NCI-H187 (cell line): ENCODE data around the gene MS4A10.
"Not testable (repeated sequence)": the region's sequence is repeated elsewhere in the genome, so short reads cannot be mapped to it uniquely, and the experiment has no call there.

Experiments used
- DNase-seq, 2 experiments: peaks; one replicate each; lab custom pipeline; 2025; lab: John Stamatoyannopoulos, UW

MS4A10 gene

GRCh38 chr11:60786811-60787567 is 1.9 kb downstream of the MS4A10 start:
- no peak for DNase-seq

DNA sequence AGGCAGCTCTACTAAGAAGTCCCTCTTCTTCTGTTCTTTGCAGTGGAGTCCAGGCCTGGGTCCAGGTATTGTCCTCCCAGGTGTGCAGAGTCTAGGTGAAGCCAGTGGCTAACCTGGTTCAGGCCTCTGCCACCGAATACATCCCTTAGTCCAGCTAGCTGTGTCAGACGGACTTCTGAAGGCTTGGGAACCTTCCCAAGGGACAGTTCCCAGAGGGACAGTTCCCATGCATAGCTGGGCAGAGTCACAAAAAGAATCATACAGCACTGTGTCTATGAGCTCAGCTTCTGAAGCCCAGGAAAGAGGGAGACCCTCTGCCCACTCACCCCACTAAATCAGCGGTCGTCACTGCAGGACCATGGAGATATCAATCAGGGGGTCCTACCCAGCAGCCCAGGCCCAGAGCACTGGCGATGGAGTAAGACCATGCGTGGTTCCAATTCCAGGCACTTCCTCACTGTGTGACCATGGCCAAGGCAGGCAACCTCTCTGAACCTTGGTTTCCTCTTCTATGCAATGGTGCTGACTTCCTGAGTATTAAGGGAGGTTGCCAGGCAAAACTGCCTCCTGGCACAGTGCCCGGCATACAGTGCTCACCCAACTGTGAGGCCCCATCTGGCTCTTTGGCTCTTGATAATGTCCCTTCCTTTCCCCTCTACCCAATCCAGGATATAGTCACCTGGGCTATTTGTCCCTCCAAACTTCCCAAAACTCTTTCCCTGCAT is 3.4 kb downstream of the MS4A10 start:
- DNase-seq = no peak

- DNase-seq = no peak
These were observed 5.6 kb downstream of the MS4A10 start for GRCh38 chr11:60790726-60791125.

- no peak for DNase-seq
These were observed 6.2 kb downstream of the MS4A10 start for GRCh38 chr11:60791153-60791933.

- no peak for DNase-seq
These were observed 7.4 kb downstream of the MS4A10 start for GRCh38 chr11:60792521-60792920.

DNA sequence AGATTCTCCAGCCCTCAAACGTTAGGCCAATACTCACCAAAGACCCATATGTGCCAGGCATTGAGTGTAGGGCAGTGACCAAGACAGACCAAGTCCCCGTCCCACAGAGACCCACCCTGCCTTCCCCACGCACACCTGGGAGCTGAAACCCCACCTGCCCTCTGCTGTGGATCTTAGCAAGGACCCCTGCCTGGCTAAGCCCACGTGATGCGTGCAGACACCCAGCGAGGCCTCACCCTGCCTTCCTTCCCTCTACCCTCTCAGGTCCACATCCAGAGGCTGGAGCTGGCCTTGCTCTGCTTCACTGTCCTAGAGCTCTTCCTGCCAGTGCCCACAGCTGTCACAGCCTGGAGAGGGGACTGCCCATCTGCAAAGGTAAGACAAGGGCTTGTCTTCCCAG is 10.2 kb downstream of the MS4A10 start:
- DNase-seq = no peak

DNA sequence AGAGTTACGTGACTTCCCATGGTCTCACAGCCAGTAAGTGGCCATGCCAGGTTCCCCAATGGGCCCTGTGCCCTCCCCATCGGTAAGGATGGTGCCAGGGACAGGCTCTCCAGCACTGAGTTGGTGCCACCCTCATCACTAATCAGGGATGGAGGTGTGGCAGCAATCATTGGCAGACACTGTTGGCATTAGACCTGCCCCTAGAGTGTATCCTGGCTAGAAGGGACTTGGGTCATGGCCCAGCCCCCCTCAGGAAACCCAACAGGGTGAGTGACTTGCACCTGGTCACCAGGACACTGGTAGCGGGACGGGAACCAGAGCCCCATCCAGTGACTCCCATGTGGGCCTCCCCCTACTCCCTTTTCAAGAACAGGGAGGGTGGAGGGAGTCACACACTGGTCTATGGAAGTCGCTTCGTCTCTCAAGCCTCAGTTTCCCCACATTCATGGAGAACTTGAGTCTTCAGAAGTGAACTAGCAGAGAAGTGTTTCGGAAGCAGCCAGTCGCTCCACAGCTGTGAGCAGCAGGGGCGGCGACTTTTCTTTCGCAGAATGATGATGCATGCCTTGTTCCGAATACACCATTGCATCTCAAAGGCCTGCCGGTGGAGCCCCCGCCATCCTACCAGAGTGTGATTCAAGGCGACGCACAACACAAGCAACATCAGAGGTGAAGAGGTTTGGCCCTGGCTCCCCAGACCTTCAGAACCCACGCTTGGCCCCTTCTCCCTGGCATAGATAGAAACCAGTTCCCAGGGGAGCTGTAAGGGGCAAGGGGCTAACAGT is 12.9 kb downstream of the MS4A10 start:
- no peak for DNase-seq

DNA sequence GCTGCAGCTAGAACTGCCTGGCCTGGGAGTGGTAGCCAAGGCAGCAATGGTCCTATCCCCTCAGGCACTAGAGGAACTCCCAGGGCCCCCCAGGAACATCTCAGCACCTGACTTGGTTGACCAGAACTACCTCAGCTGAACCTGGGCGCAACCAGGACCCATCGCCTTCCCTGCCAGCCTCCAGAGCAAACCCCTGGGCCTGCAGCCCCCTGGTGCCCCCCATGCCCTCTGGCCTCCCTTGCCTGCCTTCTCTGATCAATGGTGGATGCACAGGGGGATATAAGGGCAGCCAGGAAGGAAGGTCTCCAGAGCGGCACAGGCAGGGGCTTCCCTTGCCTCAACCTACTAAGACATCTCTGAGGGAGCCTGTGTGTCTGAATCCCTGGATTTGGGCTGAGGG is 13.5 kb downstream of the MS4A10 start:
- DNase-seq = no peak

GRCh38 chr11:60801194-60801593 is 16.1 kb downstream of the MS4A10 start:
- no peak for DNase-seq

GRCh38 chr11:60803273-60803936 is 18.3 kb downstream of the MS4A10 start:
- no peak for DNase-seq

DNA sequence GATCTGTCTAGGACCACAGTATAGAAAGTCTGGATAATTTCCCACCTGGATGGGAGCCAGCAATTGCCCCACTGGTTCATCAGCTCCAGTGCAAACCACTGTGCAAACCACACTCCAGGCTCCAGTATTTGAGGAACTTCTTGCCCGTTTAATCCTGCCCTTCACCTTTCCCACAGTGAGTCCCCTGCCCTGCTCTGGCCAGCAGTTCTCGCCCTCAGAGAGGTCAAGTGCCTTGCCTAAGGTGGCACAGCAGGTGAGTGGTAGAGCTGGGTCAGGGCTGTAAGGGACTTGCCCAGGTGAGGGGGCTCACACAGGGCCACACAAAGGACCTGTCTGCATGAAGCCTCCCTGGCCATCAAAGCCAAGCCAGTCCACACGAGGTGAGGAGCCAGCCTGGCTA is 24.1 kb downstream of the MS4A10 start:
- no peak for DNase-seq

DNA sequence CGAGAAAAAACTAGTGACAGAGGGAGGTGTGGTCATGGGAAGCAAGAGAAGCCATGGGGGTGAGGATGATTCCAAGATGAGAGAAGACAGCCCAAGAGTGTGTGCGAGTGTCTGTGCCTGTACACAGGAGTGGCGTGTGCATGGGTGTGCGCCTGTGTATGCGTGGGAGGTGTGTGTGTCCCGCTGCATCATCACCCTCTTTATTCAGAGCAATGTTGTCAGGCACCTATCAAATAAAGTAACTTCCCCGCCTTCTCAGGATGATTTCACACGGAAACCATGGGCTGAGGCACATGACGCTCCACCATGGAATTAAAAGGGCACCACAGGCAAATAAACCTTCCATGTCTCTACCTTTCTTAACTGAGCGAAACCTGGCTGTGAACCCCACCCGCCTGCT is 24.6 kb downstream of the MS4A10 start:
- no peak for DNase-seq

DNA sequence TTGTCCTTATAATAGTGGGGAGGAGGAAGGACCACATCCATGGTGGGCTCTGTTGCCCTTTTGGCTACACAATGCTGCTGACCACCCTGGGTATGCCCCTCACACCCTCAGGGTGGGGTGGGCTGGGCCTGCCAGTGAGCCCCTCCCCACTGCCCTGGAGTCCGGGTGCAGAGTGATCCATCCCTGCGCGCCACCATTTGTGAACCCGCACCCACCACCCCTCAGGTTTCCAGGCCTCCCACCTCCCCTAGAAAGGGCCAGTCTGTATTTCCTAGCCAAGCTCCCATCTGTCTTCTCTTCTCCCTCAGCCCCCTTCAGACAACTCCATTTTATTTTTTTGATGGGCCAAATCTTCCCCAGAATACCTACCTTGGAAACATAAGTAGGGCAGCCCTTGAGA is 25.0 kb downstream of the MS4A10 start:
- DNase-seq = no peak

DNA sequence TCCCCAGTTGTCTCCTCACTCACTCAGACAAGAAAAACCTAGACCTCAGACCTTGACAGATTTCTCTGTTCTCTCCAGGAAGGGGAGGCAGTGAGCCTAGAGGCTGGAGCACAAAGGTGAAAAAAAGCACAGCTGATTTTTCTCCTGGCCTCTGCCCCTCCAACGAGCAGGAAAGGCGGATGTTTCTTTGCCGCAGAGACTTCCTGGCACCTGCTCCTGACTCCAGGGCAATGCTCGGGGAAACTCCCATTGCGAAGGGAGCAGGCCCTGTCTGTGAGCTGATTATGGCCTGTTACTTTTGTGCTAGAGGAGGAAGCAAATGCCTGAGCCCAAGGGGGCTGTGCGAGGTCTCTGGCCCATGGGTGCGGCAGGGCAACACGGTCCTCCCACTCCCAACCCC is 25.4 kb downstream of the MS4A10 start:
- DNase-seq = no peak

GRCh38 chr11:60813324-60813723 is 28.2 kb downstream of the MS4A10 start:
- no peak for DNase-seq

- DNase-seq = no peak
These were observed 29.0 kb downstream of the MS4A10 start for GRCh38 chr11:60814112-60814511.

DNA sequence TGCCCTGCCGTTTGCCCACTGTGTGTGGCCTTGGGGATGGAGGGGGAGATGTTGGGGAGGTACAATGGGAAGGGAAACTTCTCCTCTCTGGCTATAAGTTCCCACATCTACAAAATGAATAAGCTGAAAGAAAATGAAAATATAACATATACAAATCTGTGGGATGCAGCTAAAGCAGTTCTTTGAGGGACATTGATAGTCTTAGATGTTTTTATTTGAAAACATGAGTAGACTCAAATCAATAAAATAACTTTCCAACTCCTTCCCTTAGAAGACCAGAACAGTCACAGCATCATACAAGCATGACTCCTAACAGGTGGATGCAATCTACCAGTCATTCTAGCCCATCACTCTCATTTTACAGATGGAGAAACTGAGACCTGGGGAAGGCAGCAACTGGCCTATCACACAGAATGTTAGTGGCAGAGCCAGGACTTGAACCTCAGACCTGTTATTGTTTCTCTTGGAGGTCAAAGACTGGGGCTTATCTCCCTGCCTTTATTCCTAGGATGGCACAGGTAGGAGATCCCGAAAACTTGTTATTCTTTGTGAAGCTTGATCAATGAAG is 31.5 kb downstream of the MS4A10 start:
- no peak for DNase-seq

DNA sequence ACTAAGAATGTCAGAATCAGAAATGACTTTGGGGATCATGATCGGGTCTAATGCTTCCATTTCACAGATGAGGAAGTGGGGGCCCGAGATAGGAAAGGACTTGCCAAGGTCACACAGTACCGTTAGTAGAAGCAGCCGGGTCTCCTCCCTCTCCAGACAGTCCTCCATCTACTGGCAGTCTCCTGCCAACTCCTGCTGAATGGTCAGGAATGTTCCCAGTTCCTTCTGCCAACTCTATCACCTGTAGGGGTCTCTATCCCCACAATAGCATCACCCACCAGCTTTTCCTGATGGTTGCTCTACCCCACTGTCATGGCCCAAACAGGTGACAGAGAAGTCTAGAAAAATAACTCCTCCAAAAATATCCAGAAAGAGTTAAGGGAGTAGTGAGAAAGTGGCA is 32.9 kb downstream of the MS4A10 start:
- DNase-seq = no peak

GRCh38 chr11:60821827-60822599 is 36.9 kb downstream of the MS4A10 start:
- no peak for DNase-seq

DNA sequence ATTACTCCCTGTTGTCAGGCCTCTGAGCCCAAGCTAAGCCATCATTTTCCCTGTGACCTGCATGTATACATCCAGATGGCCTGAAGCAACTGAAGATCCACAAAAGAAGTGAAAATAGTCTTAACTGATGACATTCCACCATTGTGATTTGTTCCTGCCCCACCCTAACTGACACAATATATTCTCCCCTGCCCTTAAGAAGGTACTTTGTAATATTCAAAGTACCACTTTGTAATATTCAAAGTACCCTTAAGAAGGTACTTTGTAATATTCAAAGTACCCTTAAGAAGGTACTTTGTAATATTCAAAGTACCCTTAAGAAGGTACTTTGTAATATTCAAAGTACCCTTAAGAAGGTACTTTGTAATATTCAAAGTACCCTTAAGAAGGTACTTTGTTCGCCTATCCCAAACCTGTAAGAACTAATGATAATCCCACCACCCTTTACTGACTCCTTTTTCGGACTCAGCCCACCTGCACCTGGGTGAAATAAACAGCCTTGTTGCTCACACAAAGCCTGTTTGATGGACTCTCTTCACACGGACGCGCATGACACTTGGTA is 38.7 kb downstream of the MS4A10 start:
- not testable (repeated sequence) for DNase-seq
